Measurements from ENCODE around the gene ATP5F1E. TPM values are rescaled to one million over a fixed set of nuclear protein-coding genes. Genes with fewer than 3 reads are reported as not detected.

ATP5F1E gene
- total RNA-seq, 4 donors from 2014 or later, result 35.8 to 90.0 (median 38.6) TPM

GRCh38 chr20:59051666-59052185, 19.6 kb upstream of the ATP5F1E start:
- TF ChIP-seq CTCF (IDR thresholded peaks at IDR 0.05; ENCODE audit: low read depth), result no peak

GRCh38 chr20:59050437-59050836, 18.3 kb upstream of the ATP5F1E start:
- no peak for TF ChIP-seq CTCF (IDR thresholded peaks at IDR 0.05; ENCODE audit: low read depth)

GRCh38 chr20:59048681-59049030, 16.5 kb upstream of the ATP5F1E start:
- TF ChIP-seq CTCF (IDR thresholded peaks at IDR 0.05; ENCODE audit: low read depth), result no peak

DNA sequence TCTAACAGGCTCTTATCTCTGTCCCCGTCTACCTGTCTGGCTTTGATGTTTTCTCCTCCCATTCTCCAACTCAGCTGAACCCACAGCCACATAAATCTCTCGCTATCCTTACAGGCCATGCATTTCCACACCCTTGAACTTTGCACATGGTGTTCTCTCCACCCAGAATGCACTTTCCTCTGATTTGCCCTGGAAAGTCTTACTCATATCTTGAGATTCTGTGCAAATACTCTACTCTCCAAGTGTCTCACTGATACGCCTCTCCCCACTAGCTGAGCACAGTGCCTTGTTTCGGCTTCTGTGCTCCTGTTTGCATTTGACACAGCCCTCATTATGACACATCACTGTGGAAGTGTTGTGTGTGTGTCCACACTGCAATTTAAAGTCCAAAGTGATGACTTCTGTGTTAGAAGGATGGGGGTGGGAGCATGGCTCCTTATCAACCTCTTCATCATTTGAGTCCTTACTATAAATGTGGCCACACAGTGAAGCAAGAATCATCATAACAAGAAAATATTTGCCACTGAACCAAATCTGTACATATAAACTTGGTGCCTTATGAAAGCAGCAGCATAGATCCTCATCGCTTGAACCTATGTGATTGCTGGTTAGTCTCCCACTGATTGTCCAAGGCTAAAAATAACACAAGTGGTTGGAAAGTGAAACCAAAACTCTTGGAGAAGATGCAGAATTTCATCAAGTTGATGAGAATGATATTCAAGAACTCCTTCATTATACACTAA, 16.0 kb upstream of the ATP5F1E start:
- no peak for TF ChIP-seq CTCF (IDR thresholded peaks at IDR 0.05; ENCODE audit: low read depth)

DNA sequence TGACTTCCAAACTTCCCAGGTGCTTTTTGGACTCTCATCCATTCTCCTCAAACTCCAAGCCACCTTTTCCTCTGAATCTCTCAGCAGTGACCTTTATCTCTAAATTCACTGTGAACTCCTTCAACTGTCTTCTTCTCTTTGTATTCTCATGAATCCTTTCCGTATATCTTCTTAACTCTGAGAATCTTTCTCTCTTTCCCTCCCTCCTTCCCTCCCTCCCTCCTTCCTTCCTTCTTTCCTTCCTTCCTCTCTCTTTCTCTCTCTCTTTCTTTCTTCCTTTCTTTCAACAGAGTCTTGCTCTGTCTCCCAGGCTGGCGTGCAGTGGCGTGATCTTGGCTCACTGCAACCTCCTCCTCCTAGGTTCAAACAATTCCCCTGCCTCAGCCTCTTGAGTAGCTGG, 14.7 kb upstream of the ATP5F1E start:
- TF ChIP-seq CTCF (IDR thresholded peaks at IDR 0.05; ENCODE audit: low read depth), result no peak

GRCh38 chr20:59044796-59045195, 12.7 kb upstream of the ATP5F1E start:
- TF ChIP-seq CTCF (IDR thresholded peaks at IDR 0.05; ENCODE audit: low read depth), result no peak

- no peak for TF ChIP-seq CTCF (IDR thresholded peaks at IDR 0.05; ENCODE audit: low read depth)
Measured at GRCh38 chr20:59044295-59044694, 12.2 kb upstream of the ATP5F1E start.

Data from subcutaneous adipose tissue (tissue), 4 donors.